OCI-M2 (cell line): ENCODE results near the gene LKAAEAR1.
"Not testable (repeated sequence)": the region's sequence is repeated elsewhere in the genome, so short reads cannot be mapped to it uniquely, and the experiment has no call there.

Source experiments
- DNase-seq: peaks from one replicate; lab custom pipeline; 2025; ENCODE audit not compliant: unreplicated experiment; lab: John Stamatoyannopoulos, UW

The LKAAEAR1 gene

GRCh38 chr20:64099086-64099786 lies 15.0 kb upstream of the LKAAEAR1 start:
- DNase-seq, result no peak

- no peak for DNase-seq
These were observed 14.3 kb upstream of the LKAAEAR1 start for GRCh38 chr20:64098471-64099013.

- DNase-seq, result no peak
These were observed 12.3 kb upstream of the LKAAEAR1 start for GRCh38 chr20:64096535-64096934.

GRCh38 chr20:64095927-64096326 lies 11.7 kb upstream of the LKAAEAR1 start:
- no peak for DNase-seq

GRCh38 chr20:64095455-64095854 lies 11.3 kb upstream of the LKAAEAR1 start:
- DNase-seq, result no peak

- no peak for DNase-seq
These were observed 8.9 kb upstream of the LKAAEAR1 start for GRCh38 chr20:64093013-64093503.

- DNase-seq, result no peak
These were observed 8.2 kb upstream of the LKAAEAR1 start for GRCh38 chr20:64092258-64093012.

GRCh38 chr20:64091770-64092169 lies 7.6 kb upstream of the LKAAEAR1 start:
- DNase-seq, result no peak

- DNase-seq, result no peak
These were observed 7.1 kb upstream of the LKAAEAR1 start for GRCh38 chr20:64091340-64091739.

GRCh38 chr20:64090165-64090564 lies 6.0 kb upstream of the LKAAEAR1 start:
- DNase-seq, result no peak

- DNase-seq, result not testable (repeated sequence)
These were observed 4.4 kb upstream of the LKAAEAR1 start for GRCh38 chr20:64088586-64088985.

- DNase-seq, result not testable (repeated sequence)
These were observed 3.1 kb upstream of the LKAAEAR1 start for GRCh38 chr20:64087226-64087825.

GRCh38 chr20:64086801-64087200 lies 2.6 kb upstream of the LKAAEAR1 start:
- DNase-seq, result no peak

- no peak for DNase-seq
These were observed 521 bp upstream of the LKAAEAR1 start for GRCh38 chr20:64084685-64085152.

GRCh38 chr20:64083378-64083803 lies 807 bp downstream of the LKAAEAR1 start:
- peak; percentile 52 for DNase-seq

GRCh38 chr20:64082820-64083377 lies 1.3 kb downstream of the LKAAEAR1 start:
- DNase-seq, result no peak

GRCh38 chr20:64082126-64082731 lies 2.0 kb downstream of the LKAAEAR1 start:
- DNase-seq, result no peak

GRCh38 chr20:64081624-64081964 lies 2.6 kb downstream of the LKAAEAR1 start:
- no peak for DNase-seq

- DNase-seq, result no peak
These were observed 3.2 kb downstream of the LKAAEAR1 start for GRCh38 chr20:64080813-64081623.
